ENCODE measurements around the gene STMP1.
"Not testable (repeated sequence)": the region's sequence is repeated elsewhere in the genome, so short reads cannot be mapped to it uniquely, and the experiment has no call there.

Gene STMP1

DNA sequence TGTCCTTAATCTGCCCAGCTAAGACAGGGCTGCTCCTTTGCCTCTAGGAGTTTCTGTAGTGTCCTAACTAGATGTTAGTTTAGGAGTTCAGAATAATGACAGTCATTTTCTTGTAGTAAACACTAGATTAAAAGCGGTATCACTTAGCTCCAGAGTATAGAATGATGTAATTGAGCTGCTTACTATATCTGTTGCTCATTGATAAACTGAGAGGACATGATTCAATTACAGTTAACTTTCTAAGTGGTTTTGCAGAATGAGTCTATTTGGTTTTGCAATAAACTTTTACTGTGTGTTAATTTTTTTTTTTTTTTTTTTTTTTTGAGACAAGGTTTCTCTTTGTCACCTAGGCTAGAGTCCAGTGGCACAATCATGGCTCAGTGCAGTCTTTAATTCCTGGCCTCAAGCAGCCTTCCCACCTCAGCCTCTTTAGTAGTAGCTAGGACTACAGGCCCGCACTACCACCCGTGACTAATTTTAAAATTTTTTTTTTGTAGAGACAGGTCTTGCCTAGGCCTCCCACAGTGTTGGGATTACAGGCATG, 1.8 kb downstream of the STMP1 start:
- DNase-seq (ENCODE audit: low read depth) = no peak

DNA sequence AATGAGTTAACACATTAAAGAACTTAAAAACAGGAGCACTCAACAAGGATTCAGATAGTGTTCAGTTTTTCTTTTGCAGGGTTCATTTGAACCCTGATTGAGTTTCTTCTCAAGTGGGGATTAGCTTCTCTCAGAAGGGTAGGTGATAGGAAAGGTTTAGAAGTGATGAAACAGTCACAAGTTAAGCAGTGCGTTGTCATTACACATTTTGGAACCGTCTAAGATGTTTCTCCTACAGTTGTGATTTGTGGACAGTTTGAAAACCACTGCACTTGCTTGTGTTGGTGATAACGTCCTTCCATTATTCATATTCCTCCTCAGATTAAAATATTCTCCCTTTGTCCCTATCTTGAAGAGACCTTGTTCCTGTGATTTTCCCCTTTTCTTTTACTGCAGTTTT, 2.7 kb downstream of the STMP1 start:
- no peak for DNase-seq (ENCODE audit: low read depth)

DNA sequence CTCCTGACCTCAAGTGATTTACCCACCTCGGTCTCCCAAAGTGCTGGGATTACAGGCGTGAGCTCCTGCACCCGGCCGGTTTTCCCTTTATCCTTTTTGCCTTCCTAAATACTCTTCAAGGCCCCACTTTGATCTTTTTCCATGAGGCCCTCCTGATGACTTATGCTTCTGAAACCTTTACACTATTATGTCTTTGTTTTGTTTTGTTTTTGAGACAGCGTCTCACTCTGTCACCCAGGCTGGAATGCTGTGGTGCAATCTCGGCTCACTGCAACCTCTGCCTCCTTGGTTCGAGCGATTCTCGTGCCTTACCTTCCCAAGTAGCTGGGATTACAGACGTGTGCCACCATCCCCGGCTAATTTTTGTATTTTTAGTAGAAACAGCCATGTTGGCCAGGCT, 3.8 kb downstream of the STMP1 start:
- DNase-seq (ENCODE audit: low read depth) = no peak

DNA sequence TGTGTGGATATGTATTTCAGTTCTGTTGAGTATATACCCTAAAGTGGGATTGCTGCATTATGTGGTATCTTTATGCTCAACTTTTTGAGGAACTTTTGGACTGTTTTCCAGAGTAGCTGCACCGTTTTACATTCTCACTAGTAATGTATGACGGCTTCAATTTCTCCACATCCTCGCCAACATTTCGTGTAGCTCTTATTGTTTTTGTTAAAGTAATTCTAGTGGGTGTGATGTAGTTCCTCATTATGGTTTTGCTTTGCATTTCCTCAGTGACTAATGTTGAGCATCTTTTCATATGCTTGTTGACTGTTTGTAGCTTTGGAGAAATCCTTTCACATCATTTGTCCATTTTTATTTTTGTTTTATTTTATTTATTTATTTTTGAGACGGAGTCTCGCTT, 4.5 kb downstream of the STMP1 start:
- DNase-seq (ENCODE audit: low read depth) = no peak

DNA sequence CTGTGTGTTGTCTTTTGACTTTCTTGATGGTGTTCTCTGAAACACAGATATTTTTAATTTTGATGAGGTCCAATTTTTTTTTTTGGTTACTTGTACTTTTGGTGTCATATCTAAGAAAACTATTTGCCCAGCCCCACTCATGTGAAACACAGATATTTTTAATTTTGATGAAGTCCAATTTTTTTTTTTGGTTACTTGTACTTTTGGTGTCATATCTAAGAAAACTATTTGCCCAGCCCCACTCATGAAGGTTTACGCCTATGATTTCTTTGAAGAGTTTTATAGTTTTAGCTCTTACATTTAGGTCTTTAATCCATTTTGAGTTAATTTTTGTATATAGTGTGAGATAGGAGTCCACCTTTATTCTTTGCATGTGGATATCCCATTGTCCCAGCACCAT, 5.3 kb downstream of the STMP1 start:
- DNase-seq (ENCODE audit: low read depth) = not testable (repeated sequence)

- not testable (repeated sequence) for DNase-seq (ENCODE audit: low read depth)
These were observed 6.6 kb downstream of the STMP1 start for GRCh38 chr7:135668852-135669395.

DNA sequence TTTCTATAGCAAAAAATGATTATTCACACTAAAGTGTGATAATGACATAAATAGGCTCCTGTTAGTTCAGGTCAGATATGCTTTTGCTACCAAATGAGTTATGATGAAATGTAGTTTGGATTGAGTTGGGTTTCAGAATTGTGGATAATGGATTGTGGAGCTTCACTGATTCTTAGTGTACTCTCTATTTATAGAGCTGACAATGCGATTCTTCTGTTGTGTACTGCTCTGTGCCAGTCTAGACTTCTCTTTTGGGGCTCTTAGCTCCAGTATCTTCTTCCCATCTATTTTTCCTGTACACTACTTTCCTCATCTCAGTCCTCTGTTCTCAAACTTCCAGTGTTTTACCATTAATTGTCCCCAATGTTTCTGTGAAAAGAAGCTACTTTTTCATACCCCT, 7.5 kb downstream of the STMP1 start:
- DNase-seq (ENCODE audit: low read depth) = no peak

DNA sequence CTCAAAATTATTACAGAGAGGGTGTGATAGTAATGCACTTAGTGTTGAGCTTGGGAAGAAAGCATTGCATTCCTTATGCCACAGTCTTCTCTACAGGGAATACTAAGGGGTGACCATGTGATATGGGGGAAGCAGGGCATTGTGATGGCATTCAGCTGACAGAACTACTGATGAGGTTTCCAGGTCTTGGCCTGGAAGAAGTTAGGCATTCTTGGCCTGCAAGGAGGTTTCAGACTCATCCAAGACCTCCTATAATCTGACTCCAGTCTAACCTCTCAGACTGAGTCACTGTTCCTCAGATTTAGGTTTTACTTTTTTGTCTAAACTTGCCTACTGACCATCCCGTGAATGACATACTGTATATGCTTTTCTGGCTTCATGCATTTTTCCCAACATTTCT, 7.9 kb downstream of the STMP1 start:
- peak; percentile 51 for DNase-seq (ENCODE audit: low read depth)

- DNase-seq (ENCODE audit: low read depth) = no peak
These were observed 10.4 kb downstream of the STMP1 start for GRCh38 chr7:135672560-135673359.

- no peak for DNase-seq (ENCODE audit: low read depth)
These were observed 11.0 kb downstream of the STMP1 start for GRCh38 chr7:135673360-135673706.

DNA sequence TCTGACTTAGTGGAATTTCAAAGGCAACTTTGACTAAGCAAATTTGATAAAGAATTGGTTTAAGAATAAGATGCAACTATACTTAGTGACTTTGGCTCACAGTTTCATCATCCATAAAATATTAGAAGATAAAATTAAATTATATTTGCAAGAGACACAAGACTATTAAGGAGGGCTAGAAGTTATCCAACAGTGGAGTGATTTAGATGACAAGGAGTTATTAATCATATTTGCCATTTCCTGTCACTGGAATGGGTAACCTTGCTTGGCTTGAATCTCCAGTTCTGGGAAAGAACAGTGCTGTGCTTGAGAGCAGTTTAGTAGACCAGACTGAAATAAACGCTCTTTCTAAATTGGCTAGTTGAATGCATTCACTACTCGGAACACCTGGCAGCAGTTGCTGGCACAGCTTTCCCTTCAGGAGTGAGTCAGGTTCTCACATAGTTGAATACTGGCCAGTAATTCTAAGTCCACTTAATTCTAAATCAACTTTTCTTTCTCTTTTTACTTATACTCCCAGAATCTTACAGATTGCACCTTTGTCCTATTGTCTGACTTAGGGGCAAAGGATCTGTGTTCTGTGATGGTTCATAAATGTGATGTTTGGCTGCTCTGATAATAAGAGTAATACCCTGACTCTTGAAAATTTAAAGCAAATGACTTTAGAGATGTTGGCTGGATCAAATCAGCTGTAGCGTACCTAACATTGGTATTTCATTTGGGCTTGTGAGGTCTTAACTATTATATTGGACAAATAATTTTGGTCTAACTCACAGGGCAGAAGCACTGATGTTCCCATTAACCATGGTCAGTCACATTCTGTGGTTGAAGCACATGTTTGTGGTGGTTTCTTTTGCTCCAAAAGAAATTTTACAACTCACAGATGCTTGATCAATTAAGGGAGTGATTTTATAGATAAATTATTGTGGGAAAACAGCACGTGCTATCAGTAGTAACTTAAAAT, 16.6 kb downstream of the STMP1 start:
- DNase-seq (ENCODE audit: low read depth) = no peak

GRCh38 chr7:135681762-135682161, 19.4 kb downstream of the STMP1 start:
- no peak for DNase-seq (ENCODE audit: low read depth)

- no peak for DNase-seq (ENCODE audit: low read depth)
These were observed 19.9 kb downstream of the STMP1 start for GRCh38 chr7:135682191-135682590.

DNA sequence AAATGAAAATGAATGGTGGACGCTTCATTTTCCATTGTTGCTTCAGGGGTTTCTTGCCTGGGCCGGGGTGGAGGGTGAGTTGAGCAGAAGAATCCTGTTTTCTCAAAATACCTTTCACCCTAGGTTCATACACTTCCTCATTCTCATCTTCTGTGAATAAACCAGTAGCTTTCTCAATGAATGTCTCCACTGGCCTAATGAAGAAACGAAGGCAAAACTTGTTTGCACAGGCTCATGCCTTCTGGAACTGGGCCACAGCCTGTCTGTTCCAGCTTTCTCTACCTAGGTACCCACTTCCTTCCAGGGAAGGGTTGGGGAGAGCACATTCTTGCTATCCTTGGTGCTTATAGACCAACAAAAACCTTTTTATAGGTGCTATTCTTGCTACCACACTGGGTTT, 21.3 kb downstream of the STMP1 start:
- no peak for DNase-seq (ENCODE audit: low read depth)

- DNase-seq (ENCODE audit: low read depth) = no peak
These were observed 21.8 kb downstream of the STMP1 start for GRCh38 chr7:135684136-135684535.

DNA sequence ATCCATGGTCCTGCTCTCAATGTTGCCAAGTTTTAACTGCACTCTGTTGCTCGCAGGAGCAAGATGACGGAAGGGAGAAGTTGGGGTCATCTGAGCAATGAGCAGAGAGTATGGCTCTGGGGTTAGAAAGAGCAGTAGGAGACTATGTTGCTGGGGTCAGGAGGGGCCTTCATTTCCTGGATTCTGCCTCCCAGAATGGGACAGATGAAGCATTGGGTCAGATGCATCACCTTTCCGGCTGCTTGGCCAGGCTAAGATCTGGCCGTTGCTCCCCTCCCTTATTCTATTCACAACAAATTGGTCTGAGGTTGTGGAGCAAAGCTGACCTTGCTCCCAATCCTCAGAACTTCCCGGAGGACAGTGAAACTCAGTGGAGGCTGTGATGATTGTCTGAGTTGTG, 22.4 kb downstream of the STMP1 start:
- no peak for DNase-seq (ENCODE audit: low read depth)

DNA sequence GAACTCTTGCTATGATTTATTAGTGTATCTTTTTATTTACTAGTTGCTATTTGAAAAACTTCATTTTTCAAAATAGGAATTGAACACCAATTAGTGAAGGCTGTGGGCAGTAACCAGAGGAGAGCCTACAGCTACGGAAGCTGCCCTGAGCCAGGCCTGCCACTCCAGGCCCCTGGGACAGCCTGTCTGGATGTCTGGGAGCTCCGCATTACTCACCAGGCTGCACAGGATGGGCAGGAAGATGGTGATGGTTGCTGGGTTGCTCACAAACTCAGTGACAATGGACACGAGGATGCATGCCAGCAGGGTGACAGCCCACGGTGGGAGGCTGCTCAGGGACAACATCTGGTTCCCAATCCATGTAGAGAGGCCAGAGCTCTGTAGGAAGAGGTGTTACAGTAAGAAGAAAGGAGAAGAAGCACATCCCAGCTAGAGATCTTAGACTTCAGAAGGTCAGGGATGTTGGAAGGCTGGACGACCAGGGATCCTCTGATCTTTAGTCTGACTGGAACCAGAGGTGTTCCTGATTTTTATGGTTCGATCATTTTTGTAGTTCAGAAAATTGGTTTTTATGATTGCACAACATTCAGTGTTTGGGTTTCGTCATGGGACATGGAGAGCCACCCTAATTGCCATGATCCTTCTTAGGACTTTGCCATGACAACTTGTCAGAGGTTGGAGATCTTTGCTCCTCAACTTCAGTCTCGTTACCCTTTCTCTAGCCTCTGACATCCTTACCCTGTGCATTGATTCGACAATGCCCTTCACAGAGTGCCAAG, 23.2 kb downstream of the STMP1 start:
- DNase-seq (ENCODE audit: low read depth) = no peak

- no peak for DNase-seq (ENCODE audit: low read depth)
These were observed 25.2 kb downstream of the STMP1 start for GRCh38 chr7:135687466-135687865.

- no peak for DNase-seq (ENCODE audit: low read depth)
These were observed 28.3 kb downstream of the STMP1 start for GRCh38 chr7:135690566-135690965.

DNA sequence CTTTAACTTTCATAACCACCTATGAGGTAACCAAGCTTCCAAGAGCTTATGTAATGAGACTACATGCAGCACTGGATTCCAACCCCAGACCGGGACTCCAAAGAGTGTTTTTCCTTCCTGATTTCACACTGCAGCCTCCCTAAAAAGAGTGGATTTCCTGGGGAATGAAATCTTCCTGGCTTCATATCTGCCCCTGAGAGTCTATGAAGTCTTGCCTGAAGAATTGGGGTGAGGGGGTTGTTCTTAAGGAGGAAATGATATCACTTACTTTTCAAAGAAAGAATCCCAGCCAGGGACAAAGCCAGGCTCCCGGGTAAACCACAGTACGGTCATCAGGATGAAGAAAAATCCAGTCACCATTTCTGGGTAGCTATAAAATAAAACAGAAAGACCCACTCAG, 29.7 kb downstream of the STMP1 start:
- no peak for DNase-seq (ENCODE audit: low read depth)

DNA sequence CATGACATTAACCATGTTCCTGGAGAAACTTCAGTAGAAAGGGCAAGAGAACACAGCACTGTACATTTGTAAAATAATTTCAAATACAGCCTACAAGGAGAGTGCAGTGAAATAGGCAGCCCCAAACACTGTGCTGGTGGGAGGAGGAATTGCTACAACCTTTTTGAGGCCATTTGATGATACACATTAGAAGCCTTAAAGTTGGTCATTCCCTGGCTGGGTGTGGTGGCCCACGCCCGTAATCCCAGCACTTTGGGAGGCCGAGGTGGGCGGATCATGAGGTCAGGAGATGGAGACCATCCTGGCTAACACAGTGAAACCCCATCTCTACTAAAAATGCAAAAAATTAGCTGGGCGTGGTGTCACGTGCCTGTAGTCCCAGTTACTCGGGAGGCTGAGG, 30.3 kb downstream of the STMP1 start:
- DNase-seq (ENCODE audit: low read depth) = not testable (repeated sequence)

DNA sequence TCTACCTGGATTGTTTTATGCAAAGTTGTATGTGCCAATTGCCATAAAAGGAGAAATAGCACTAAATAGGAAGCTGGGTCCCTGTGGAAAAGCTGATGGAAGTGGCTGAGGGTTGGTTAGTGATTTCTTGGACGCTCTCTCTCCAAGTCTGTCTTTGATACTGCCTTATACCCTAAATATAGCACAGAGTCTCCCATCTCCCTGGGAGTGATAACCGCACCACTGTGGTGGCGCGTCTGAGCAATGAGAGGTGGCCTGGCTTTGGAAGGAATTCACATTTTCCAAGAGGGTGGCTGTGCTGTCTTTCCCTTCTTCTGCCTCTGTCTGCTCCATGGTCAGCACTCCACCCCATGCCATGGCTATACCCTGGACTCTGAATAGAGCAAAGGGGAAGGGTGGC, 31.2 kb downstream of the STMP1 start:
- no peak for DNase-seq (ENCODE audit: low read depth)

Data from GM04504 (cell line).